Testis (tissue), 3 donors: ENCODE results near the gene TBC1D23. TPM values are rescaled to one million over a fixed set of nuclear protein-coding genes. Genes with fewer than 3 reads are reported as not detected.

ENCODE experiments used
- DNase-seq: peaks from one replicate; pipeline ENCODE4 v3.0.0-alpha.2; 2019
- H3K27ac ChIP-seq, 2 donors: fragments of 200-600 bp; sonication (generic); one replicate each; pipeline ENCODE4 v1.5.1; 2019
- H3K27me3 ChIP-seq: fragments of 200-600 bp; sonication (generic); one replicate; pipeline ENCODE4 v1.5.1; 2019
- H3K36me3 ChIP-seq: fragments of 200-600 bp; sonication (generic); one replicate; pipeline ENCODE4 v1.5.1; 2017; ENCODE audit warnings: low read depth; ENCODE audit errors: missing control alignments
- H3K4me1 ChIP-seq: fragments of 200-600 bp; sonication (generic); one replicate; pipeline ENCODE4 v1.5.1; 2019
- H3K4me3 ChIP-seq, 2 donors: fragments of 200-600 bp; sonication (generic); one replicate each; pipeline ENCODE4 v1.5.1; 2017 to 2019
- H3K9me3 ChIP-seq: fragments of 200-600 bp; sonication (generic); one replicate; pipeline ENCODE4 v1.5.1; 2017
- POLR2A ChIP-seq: fragments of 450-650 bp; IDR thresholded peaks from one replicate; pipeline ENCODE4 v1.6.1; 2017; ENCODE audit warnings: antibody characterized with exemption, mild to moderate bottlenecking, moderate library complexity
- WGBS, 2 donors: methylation state at CpG; one replicate each; pipeline ENCODE4 v1.1.5; 2018; 5-methylcytosine and 5-hydroxymethylcytosine counted together
- intact Hi-C: fragments of 100-400 bp; cut with DNase I; formaldehyde crosslinking; loops from one replicate; pipeline ENCODE4 v1.15.1; 2023; ENCODE audit warnings: low total_unique reads
- polyA plus RNA-seq: library from polyadenylated mRNA; stranded (reverse); fragments of 350-450 nt; fragmentation: Illumina TruSeq; extraction: RNeasy Lipid Tissue Mini Kit (QIAGEN cat#74804); gene quantifications from one replicate; pipeline ENCODE4 v1.2.3, GENCODE V29; 2014; ENCODE audit warnings: low read depth, low replicate concordance; ENCODE audit not compliant: insufficient read depth
- total RNA-seq, 2 donors: library from RNA; depleted of rRNA; stranded (reverse); fragments of >200 nt; gene quantifications; one replicate each; pipeline ENCODE4 v1.2.3, GENCODE V29; 2016
- TF ChIP-seq, protein P1 (sequence below), 3 experiments: fragments of 450-650 bp in 2 of 3; fragments of 200-600 bp in 1 of 3; sonication (generic) in 1 of 3; IDR thresholded peaks; one replicate each; pipeline ENCODE4 v1.5.1; 2016 to 2019; ENCODE audit warnings: antibody characterized with exemption in 3 of 3, mild to moderate bottlenecking in 2 of 3, moderate library complexity in 1 of 3

Gene TBC1D23
- total and polyA plus RNA-seq, 3 donors from 2014 or later: 20.6 to 35.6 (median 28.7) TPM

DNA sequence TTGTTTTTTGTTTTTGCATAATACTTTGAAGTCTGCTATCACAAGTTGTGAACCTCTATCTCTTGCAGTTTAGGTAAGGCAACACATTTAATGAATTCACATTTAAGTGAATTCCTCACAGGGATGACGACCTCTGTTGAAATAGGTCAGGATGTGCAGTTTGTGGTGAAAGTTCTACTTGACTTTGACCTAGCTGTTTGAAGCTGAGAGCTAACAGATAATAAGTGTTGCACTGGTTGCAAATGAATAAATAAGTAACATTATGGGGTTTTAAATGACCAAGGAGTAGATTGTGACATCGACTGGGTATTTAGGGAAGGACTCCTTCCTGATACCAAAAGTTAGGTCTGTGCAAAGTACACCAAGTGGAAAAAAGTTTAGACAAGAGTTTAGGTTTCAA, 97.6 kb downstream of the TBC1D23 start:
- intact Hi-C loops: no loop called here
- no peak for TF ChIP-seq POLR2A
- TF ChIP-seq, protein P1, sequence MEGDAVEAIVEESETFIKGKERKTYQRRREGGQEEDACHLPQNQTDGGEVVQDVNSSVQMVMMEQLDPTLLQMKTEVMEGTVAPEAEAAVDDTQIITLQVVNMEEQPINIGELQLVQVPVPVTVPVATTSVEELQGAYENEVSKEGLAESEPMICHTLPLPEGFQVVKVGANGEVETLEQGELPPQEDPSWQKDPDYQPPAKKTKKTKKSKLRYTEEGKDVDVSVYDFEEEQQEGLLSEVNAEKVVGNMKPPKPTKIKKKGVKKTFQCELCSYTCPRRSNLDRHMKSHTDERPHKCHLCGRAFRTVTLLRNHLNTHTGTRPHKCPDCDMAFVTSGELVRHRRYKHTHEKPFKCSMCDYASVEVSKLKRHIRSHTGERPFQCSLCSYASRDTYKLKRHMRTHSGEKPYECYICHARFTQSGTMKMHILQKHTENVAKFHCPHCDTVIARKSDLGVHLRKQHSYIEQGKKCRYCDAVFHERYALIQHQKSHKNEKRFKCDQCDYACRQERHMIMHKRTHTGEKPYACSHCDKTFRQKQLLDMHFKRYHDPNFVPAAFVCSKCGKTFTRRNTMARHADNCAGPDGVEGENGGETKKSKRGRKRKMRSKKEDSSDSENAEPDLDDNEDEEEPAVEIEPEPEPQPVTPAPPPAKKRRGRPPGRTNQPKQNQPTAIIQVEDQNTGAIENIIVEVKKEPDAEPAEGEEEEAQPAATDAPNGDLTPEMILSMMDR (IDR thresholded peaks at IDR 0.05): no peak
- DNase-seq: no peak
- no peaks in the 10 kb centered on the region for H3K27me3 ChIP-seq
- no peaks in the 10 kb centered on the region for H3K9me3 ChIP-seq
- H3K27ac ChIP-seq: no peak overlapping the region
- no peaks in the 10 kb centered on the region for H3K36me3 ChIP-seq
- no peaks in the 10 kb centered on the region for H3K4me1 ChIP-seq
- WGBS, 2 donors: 76 to 81% methylated on average over 2 of the region's 2 CpGs
- H3K4me3 ChIP-seq: no peak overlapping the region

DNA sequence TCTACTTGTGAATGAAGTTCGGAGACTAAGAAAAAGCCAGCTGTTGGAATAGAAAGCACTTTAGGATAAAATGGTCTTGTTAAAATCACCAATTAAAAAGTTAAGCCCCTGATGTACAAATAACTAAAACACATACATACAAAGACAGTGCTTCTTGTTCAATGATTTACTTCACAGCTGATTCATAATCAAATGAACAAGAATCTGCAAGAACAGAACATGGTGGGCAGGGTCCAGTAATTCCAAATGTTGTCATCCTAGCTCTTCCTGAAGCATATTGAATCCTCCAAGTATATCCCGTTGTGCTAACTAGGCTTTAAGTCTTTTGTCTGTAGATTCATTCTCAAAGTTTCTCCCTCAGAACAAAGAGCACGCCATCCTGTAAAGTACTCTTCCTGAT, 98.2 kb downstream of the TBC1D23 start:
- no peaks in the 10 kb centered on the region for H3K4me1 ChIP-seq
- TF ChIP-seq, protein P1 (IDR thresholded peaks at IDR 0.05): no peak
- no peak for TF ChIP-seq POLR2A
- intact Hi-C loops: no loop called here
- no peaks in the 10 kb centered on the region for H3K9me3 ChIP-seq
- H3K27me3 ChIP-seq: no peaks in the 10 kb centered on the region
- H3K27ac ChIP-seq: no peak overlapping the region
- WGBS, 2 donors: 89 to 93% methylated on average over 3 of the region's 3 CpGs
- no peak for DNase-seq
- no peaks in the 10 kb centered on the region for H3K36me3 ChIP-seq
- no peak overlapping the region for H3K4me3 ChIP-seq

DNA sequence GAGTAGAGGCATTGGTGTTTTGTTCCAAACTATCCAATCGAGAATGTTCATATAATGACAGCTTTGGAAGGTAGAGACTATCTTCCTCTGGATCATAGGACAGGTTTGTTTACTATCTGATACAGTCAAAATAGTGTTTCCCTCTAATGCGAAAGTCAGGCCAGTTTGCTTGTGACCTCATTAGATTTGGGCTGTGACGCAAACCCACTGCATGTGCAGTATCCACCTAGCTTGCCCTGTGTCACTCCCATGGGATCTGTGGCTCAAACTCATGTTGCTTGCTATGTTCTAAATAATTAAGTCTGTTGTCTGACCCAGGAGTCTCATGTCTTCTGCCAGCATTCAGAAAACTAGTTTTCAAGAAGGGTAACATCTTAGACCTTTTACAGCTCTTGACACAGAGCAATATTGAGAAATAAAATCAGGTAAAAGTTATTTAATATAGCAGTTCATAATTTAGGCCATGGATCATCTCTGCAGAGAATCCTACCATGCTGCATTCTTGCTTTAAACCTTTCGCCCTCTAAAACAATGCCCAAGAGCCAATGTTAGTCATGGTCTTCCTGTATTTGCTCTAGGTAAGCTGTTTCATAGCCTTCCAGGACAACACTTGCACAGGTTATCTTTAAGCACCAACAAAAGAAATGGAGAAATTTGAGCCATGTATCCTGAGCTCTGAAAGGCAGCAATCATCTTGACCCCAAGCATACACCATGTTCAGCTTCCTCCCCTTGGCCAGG, 100.1 kb downstream of the TBC1D23 start:
- H3K4me1 ChIP-seq: no peaks in the 10 kb centered on the region
- 89 to 94% methylated on average over 4 of the region's 4 CpGs for WGBS, 2 donors
- no peaks in the 10 kb centered on the region for H3K27me3 ChIP-seq
- no peak for DNase-seq
- no peaks in the 10 kb centered on the region for H3K9me3 ChIP-seq
- intact Hi-C loops: no loop called here
- no peaks in the 10 kb centered on the region for H3K36me3 ChIP-seq
- no peak for TF ChIP-seq POLR2A
- TF ChIP-seq, protein P1 (IDR thresholded peaks at IDR 0.05): no peak
- H3K4me3 ChIP-seq: no peak overlapping the region
- H3K27ac ChIP-seq: no peak overlapping the region

DNA sequence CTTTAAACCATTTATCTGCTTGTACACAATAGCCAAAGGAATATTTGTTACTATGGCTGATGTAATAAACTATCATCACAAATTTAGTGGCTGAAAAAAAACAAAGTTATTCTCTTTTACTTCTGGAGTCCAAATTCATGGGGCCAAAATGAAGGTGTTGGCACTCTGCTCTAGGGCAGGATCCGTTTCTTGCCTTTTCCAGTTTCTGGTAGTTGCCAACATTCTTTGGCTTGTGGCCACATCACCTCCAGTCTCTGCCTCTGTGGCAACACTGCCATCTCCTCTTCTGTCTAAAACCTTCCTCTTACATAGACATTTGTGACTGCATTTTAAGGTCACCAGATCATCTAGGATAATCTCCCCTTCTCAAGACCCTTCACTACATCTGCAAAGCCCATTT, 101.1 kb downstream of the TBC1D23 start:
- WGBS, 2 donors: 84 to 86% methylated on average over 1 of the region's 1 CpG
- Histone ChIP-seq H3K4me3 (no peak overlapping the region), H3K27me3 (no peaks in the 10 kb centered on the region), H3K36me3 (no peaks in the 10 kb centered on the region), H3K27ac (no peak overlapping the region), H3K9me3 (no peaks in the 10 kb centered on the region), H3K4me1 (no peaks in the 10 kb centered on the region)
- intact Hi-C loops: no loop called here
- no peak for DNase-seq
- TF ChIP-seq POLR2A: no peak
- TF ChIP-seq, protein P1 (IDR thresholded peaks at IDR 0.05): no peak

DNA sequence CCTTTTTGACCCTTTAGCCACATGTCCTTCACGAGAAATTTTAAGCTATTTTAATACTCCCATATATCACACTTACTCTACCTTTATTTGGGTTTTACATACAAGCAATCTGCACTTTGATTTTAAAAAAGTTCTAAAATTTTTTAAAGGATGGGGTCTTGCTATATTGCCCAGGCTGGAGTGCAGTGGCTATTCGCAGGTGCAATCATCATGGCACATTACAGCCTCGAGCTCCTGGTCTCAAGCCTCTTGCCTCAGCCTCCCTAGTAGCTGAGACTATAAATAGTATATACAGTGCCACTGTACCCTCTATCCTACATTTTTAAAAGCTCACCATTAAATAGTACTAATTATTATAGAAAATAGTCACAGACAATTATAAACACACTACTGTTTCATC, 103.6 kb downstream of the TBC1D23 start:
- Histone ChIP-seq H3K27ac (no peak overlapping the region), H3K9me3 (no peaks in the 10 kb centered on the region), H3K4me1 (no peaks in the 10 kb centered on the region), H3K27me3 (no peaks in the 10 kb centered on the region), H3K4me3 (no peak overlapping the region), H3K36me3 (no peaks in the 10 kb centered on the region)
- DNase-seq: no peak
- TF ChIP-seq, protein P1 (IDR thresholded peaks at IDR 0.05): no peak
- TF ChIP-seq POLR2A: no peak
- intact Hi-C loops: no loop called here
- 84 to 95% methylated on average over 3 of the region's 3 CpGs for WGBS, 2 donors
